SK-N-MC (cell line): Measurements from ENCODE around the gene OR2M3.

ENCODE experiments used
- DNase-seq: peaks from one replicate; pipeline ENCODE4 v3.0.0-alpha.2; 2011; ENCODE audit warnings: low read depth, low spot score
- H3K27ac ChIP-seq: fragments of 200-600 bp; sonication (generic); 2 replicates; pipeline ENCODE4 v1.5.1; 2016; ENCODE audit warnings: mixed run types
- H3K36me3 ChIP-seq: fragments of 200-600 bp; sonication (generic); 2 replicates; pipeline ENCODE4 v1.6.1; 2017; ENCODE audit warnings: antibody characterized with exemption, low read length, mixed read lengths; ENCODE audit not compliant: insufficient read depth
- H3K4me3 ChIP-seq: fragments of 200-600 bp; sonication (generic); 2 replicates; pipeline ENCODE4 v1.5.1; 2016
- H3K9ac ChIP-seq: fragments of 200-600 bp; sonication (generic); 2 replicates; pipeline ENCODE4 v1.8.0; 2017; ENCODE audit warnings: mixed run types, mixed read lengths; ENCODE audit not compliant: insufficient read length
- H3K9me3 ChIP-seq: fragments of 200-600 bp; sonication (generic); 2 replicates; pipeline ENCODE4 v1.6.1; 2017; ENCODE audit warnings: low read depth, mild to moderate bottlenecking, antibody characterized with exemption, low read length, moderate library complexity, mixed read lengths
- EZH2 ChIP-seq: fragments of 200-600 bp; sonication (generic); IDR thresholded peaks from one replicate; pipeline ENCODE4 v1.6.1; 2017; ENCODE audit warnings: antibody characterized with exemption
- FOXP2 ChIP-seq: optimal IDR thresholded peaks from 2 replicates; pipeline ENCODE3; 2011; ENCODE audit warnings: mild to moderate bottlenecking, moderate library complexity; ENCODE audit not compliant: insufficient read depth; ENCODE audit errors: extremely low read length, control extremely low read depth
- POLR2AphosphoS5 ChIP-seq: IDR thresholded peaks from 2 replicates; pipeline ENCODE4 v1.6.1; 2012; ENCODE audit warnings: mild to moderate bottlenecking, low read depth, low read length, borderline replicate concordance

The OR2M3 gene

DNA sequence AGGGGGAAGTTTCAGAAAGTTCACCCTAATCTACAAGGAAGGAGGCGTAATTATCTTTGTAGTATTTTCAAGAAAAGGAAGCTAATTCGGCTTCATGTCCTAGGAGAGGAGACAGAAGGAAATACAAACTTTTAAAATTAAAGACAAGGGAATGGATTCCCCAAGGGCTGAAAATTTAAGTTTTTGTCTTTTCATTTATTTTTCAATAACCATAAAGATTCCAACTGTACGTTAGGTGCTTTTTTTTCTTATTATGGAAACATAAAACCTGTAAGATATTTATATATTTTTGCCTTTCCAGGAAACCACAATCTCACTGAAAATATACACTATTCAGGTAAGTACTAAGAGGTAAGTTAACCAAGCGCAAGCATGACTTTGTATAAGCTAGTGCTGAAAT lies at the start of gene OR2M3:
TSS of gene OR2M3 (plus strand) at position 301 of the 400 bp plus-strand sequence. CDS start 5,803 bp downstream, outside the sequence.
- no peak for DNase-seq

DNA sequence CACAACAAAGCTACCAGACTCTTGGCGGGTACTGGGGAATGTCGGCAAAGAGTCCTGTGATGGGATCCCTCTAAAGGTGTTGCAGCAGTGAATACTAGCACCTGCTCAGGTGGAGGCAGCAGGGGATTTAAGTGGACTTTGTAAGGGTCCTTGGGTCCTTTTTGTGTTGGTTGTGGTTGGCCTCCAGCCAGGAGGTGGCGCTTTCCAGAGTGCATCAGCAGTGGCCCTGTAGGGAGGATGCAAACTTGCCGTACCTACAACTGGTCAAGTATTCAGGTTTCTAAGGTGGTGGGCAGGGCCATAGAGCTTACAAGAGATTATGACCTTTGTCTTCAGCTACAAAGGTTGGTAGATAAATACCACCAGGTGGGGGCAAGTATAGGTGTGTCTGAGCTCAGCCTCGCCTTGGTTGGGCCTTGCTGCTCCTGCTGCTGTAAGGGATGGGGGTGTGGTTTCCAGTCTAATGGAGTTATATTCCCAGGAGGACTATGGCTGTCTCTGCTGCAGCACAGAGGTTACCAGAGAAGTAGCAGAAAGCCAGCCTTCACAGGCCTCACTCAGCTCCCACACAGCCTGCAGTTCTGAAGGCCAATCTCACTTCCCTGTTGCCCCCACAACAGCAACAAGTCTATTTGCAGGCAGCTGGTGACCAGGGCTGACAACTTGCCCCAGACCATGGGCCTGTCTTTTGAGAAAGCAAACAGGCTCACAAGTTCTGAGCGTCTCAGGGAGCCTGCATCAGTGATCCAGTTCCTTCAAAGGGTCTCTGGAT lies 44.8 kb upstream of the OR2M3 start:
- Histone ChIP-seq H3K9ac (no peak overlapping the region), H3K27ac (no peak overlapping the region), H3K36me3 (no peaks in the 10 kb centered on the region), H3K9me3 (no peaks in the 10 kb centered on the region), H3K4me3 (no peak overlapping the region)
- TF ChIP-seq FOXP2 = no peak
- TF ChIP-seq EZH2 = no peak
- no peak for TF ChIP-seq POLR2AphosphoS5
- no peak for DNase-seq

More for the DNA sequence above, at the start of gene OR2M3:
- H3K27ac ChIP-seq = no peak within 1 kb of the TSS
- H3K4me3 ChIP-seq = no peak within 1 kb of the TSS
- no peaks in the 10 kb centered on the region; the same call in 1 of the 2 replicates for H3K9me3 ChIP-seq
- no peak for TF ChIP-seq EZH2
- TF ChIP-seq POLR2AphosphoS5 = no peak
- no peak for TF ChIP-seq FOXP2
- no peak within 1 kb of the TSS for H3K9ac ChIP-seq
- no peaks in the 10 kb centered on the region for H3K36me3 ChIP-seq

DNA sequence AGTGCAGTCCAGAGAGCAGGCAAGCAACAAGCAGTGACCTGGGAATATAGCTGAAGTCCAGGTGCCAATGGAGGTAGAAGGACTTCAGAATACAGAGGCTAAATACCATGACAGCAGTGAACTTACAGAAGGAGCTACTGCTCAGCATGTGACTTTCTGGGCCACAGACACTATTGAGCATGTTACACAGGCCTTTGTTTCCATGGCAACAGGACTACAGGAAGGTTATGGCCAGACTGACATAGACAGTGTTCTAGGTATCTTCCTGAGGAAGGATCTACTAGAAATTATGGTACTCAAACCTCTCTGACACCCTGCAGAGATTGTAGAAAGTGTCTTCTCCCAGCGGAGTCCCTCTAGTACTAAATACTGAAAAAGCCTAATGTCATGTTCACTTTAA lies 41.1 kb upstream of the OR2M3 start:
- TF ChIP-seq EZH2 (no peak), POLR2AphosphoS5 (no peak), FOXP2 (no peak)
- Histone ChIP-seq H3K36me3 (no peaks in the 10 kb centered on the region), H3K9me3 (no peaks in the 10 kb centered on the region), H3K27ac (no peak overlapping the region), H3K9ac (no peak overlapping the region), H3K4me3 (no peak overlapping the region)
- DNase-seq = no peak

- H3K9ac ChIP-seq = no peak overlapping the region
- no peaks in the 10 kb centered on the region for H3K36me3 ChIP-seq
- no peaks in the 10 kb centered on the region for H3K9me3 ChIP-seq
- no peak overlapping the region for H3K4me3 ChIP-seq
- TF ChIP-seq EZH2 (no peak), POLR2AphosphoS5 (no peak), FOXP2 (no peak)
- no peak overlapping the region for H3K27ac ChIP-seq
- no peak for DNase-seq
Measured at GRCh38 chr1:248158758-248159157, 38.3 kb upstream of the OR2M3 start.

- Histone ChIP-seq H3K4me3 (no peak overlapping the region), H3K27ac (no peak overlapping the region), H3K9me3 (no peaks in the 10 kb centered on the region), H3K36me3 (no peaks in the 10 kb centered on the region), H3K9ac (no peak overlapping the region)
- TF ChIP-seq EZH2 (no peak), POLR2AphosphoS5 (no peak), FOXP2 (no peak)
- no peak for DNase-seq
Measured at GRCh38 chr1:248164031-248164430, 33.0 kb upstream of the OR2M3 start.

GRCh38 chr1:248165186-248165585 lies 31.9 kb upstream of the OR2M3 start:
- H3K9ac ChIP-seq = no peak overlapping the region
- TF ChIP-seq FOXP2 (no peak), POLR2AphosphoS5 (no peak), EZH2 (no peak)

DNA sequence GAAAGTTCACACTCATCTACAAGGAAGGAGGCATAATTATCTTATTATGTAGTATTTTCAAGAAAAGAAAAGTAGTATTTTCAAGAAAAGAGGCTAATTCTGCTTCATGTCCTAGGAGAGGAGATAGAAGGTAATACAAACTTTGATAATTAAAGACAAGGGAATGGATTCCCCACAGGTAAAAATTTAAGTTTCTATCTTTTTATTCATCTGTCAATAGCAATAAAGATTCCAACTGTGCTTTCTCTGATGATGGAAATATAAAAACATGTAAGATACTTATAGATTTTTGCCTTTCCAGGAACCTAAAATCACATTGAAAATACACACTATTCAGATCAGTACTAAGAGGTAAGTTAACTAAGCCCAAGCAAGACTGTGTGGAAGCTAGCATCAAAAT lies 22.5 kb upstream of the OR2M3 start, which contains the start of gene OR2M2:
TSS of gene OR2M2 (plus strand) at position 301 of the 400 bp plus-strand sequence. CDS start 5,165 bp downstream, outside the sequence.
- no peak within 1 kb of the TSS for H3K27ac ChIP-seq
- no peaks in the 10 kb centered on the region for H3K36me3 ChIP-seq
- H3K4me3 ChIP-seq = no peak within 1 kb of the TSS
- no peaks in the 10 kb centered on the region for H3K9me3 ChIP-seq
- no peak within 1 kb of the TSS for H3K9ac ChIP-seq
- TF ChIP-seq POLR2AphosphoS5 (no peak), FOXP2 (no peak), EZH2 (no peak)
- DNase-seq = no peak

More at GRCh38 chr1:248165186-248165585, 31.9 kb upstream of the OR2M3 start:
- Histone ChIP-seq H3K4me3 (no peak overlapping the region), H3K36me3 (no peaks in the 10 kb centered on the region), H3K27ac (no peak overlapping the region), H3K9me3 (no peaks in the 10 kb centered on the region)
- DNase-seq = no peak

GRCh38 chr1:248183996-248184395 lies 13.1 kb upstream of the OR2M3 start:
- H3K36me3 ChIP-seq = no peaks in the 10 kb centered on the region
- no peak overlapping the region for H3K4me3 ChIP-seq
- TF ChIP-seq EZH2 = no peak
- no peak for TF ChIP-seq POLR2AphosphoS5
- TF ChIP-seq FOXP2 = no peak
- H3K27ac ChIP-seq = no peak overlapping the region
- no peak overlapping the region for H3K9ac ChIP-seq
- H3K9me3 ChIP-seq = no peaks in the 10 kb centered on the region
- no peak for DNase-seq
